ENCODE results near the gene CACNA1S.

GRCh38 chr1:201026836-201027235 lies 85.4 kb downstream of the CACNA1S start:
- TF ChIP-seq EZH2phosphoT487 (IDR thresholded peaks at IDR 0.05; ENCODE audit: borderline replicate concordance, low read length) (no peak), CTCF (IDR thresholded peaks at IDR 0.05; ENCODE audit: low read depth, low read length, poor library complexity, severe bottlenecking) (no peak)
